HepG2 (cell line): ENCODE measurements around the gene PHF21B. TPM values are rescaled to one million over a fixed set of nuclear protein-coding genes. Genes with fewer than 3 reads are reported as not detected.

Experiments used
- ATAC-seq: fragments of 200-7000 bp; cut with Tn5 transposase; 3 replicates; pipeline ENCODE4 v1.9.1; 2020; ENCODE audit warnings: mild to moderate bottlenecking, moderate library complexity
- BruUV-seq: library from RNA; stranded (reverse); fragments of 400-500 nt; replicated peaks from 2 replicates; lab custom pipeline; 2021; lab: Mats Ljungman, UMichigan
- CTCF ChIA-PET: fragments of 300-600 bp; formaldehyde crosslinking; extraction: SDS; loops from one replicate; lab custom pipeline; 2021; ENCODE audit warnings: low total read pairs, inconsistent platforms, low intra/inter-chr PET ratio; lab: Yijun Ruan, JAX
- POLR2A ChIA-PET: fragments of 350-600 bp; sonication (Branson Sonifier 250); formaldehyde crosslinking; loops from one replicate; lab custom pipeline; 2020; ENCODE audit warnings: antibody characterized with exemption, inconsistent platforms; lab: Yijun Ruan, JAX
- DNase-seq: peaks from one replicate; pipeline ENCODE4 v3.0.0-alpha.2; 2015; ENCODE audit warnings: low spot score
- FAIRE-seq: peaks from 3 replicates; lab custom pipeline; 2011; peaks lifted over from hg19 to GRCh38; lab: Jason Lieb, UNC
- H2AFZ ChIP-seq: one replicate; pipeline ENCODE4 v1.6.1; 2011; ENCODE audit warnings: low read length, inconsistent platforms
- H3K27ac ChIP-seq: fragments of 300-600 bp; 3 replicates; pipeline ENCODE4 v1.8.0; 2011; ENCODE audit warnings: mixed run types, mild to moderate bottlenecking, mixed read lengths, low read length, inconsistent platforms; ENCODE audit not compliant: insufficient read depth; ENCODE audit errors: extremely low read length
- H3K27me3 ChIP-seq, 2 experiments: fragments of 200-600 bp in 1 of 2; 2 replicates in 1 of 2; 3 replicates in 1 of 2; pipeline versions ENCODE4 v1.6.0 to v1.8.0; 2011; ENCODE audit warnings: low read length in 2 of 2, mild to moderate bottlenecking in 2 of 2, moderate library complexity in 2 of 2, inconsistent platforms in 1 of 2; ENCODE audit not compliant: insufficient read depth in 2 of 2, control insufficient read depth in 1 of 2
- H3K36me3 ChIP-seq, 2 experiments: fragments of 200-600 bp in 1 of 2; replicated peaks in 1 of 2; 2 replicates in 1 of 2; 3 replicates in 1 of 2; pipeline versions ENCODE4 v1.5.1 to v1.8.0; 2011; ENCODE audit warnings: low read length in 2 of 2, inconsistent platforms in 1 of 2; ENCODE audit not compliant: insufficient read depth in 2 of 2, control insufficient read depth in 1 of 2
- H3K4me1 ChIP-seq: 2 replicates; pipeline ENCODE4 v1.5.1; 2012; ENCODE audit warnings: low read length, inconsistent platforms; ENCODE audit not compliant: insufficient read depth
- H3K4me2 ChIP-seq: 2 replicates; pipeline ENCODE4 v1.6.0; 2011; ENCODE audit warnings: low read depth, low read length, inconsistent platforms
- H3K4me3 ChIP-seq, 3 experiments: fragments of 200-600 bp in 1 of 3; sonication (generic), shearing (Covaris generic) in 1 of 3; replicated peaks in 1 of 3; 2 replicates each; pipeline ENCODE4 v1.5.1; 2011 to 2016; ENCODE audit warnings: low read length in 3 of 3, inconsistent platforms in 2 of 3, low read depth in 2 of 3, mild to moderate bottlenecking in 2 of 3, control low read depth in 1 of 3, mixed read lengths in 1 of 3; ENCODE audit not compliant: insufficient read depth in 1 of 3
- H3K79me2 ChIP-seq: one replicate; pipeline ENCODE4 v1.6.1; 2011; ENCODE audit warnings: low read length, inconsistent platforms; ENCODE audit not compliant: insufficient read depth
- H3K9ac ChIP-seq: 2 replicates; pipeline ENCODE4 v1.6.0; 2011; ENCODE audit warnings: mild to moderate bottlenecking, low read depth, low read length, inconsistent platforms; ENCODE audit not compliant: insufficient read depth
- H3K9me3 ChIP-seq: 2 replicates; pipeline ENCODE4 v1.5.1; 2012; ENCODE audit warnings: mild to moderate bottlenecking, low read length
- H4K20me1 ChIP-seq: 2 replicates; pipeline ENCODE4 v1.6.0; 2011; ENCODE audit warnings: inconsistent platforms, mild to moderate bottlenecking, low read length, moderate library complexity; ENCODE audit not compliant: insufficient read depth
- ATF7 ChIP-seq, 2 experiments: fragments of 450-650 bp in 1 of 2; sonication (generic) in 1 of 2; formaldehyde crosslinking in 1 of 2; IDR thresholded peaks; 2 replicates each; pipeline versions ENCODE4 v1.4.0 to v1.6.1; 2016 to 2020; ENCODE audit warnings: antibody characterized with exemption in 1 of 2, mild to moderate bottlenecking in 1 of 2, missing genetic modification reagents in 1 of 2
- CENPT ChIP-seq: sonication (generic); formaldehyde crosslinking; IDR thresholded peaks from 2 replicates; pipeline ENCODE4 v1.8.0; 2022; ENCODE audit warnings: low read depth, mild to moderate bottlenecking, moderate library complexity, missing genetic modification reagents
- CREB1 ChIP-seq, 2 experiments: fragments of 450-650 bp in 1 of 2; IDR thresholded peaks; 2 replicates each; pipeline ENCODE4 v1.6.1; 2016 to 2017; ENCODE audit warnings: control low read depth in 1 of 2, mild to moderate bottlenecking in 1 of 2, missing compliant biosample characterization in 1 of 2, missing genetic modification characterization in 1 of 2
- RFX3 ChIP-seq: IDR thresholded peaks from 2 replicates; pipeline ENCODE4 v1.6.1; 2016; ENCODE audit warnings: missing biosample characterization, missing genetic modification reagents
- TBP ChIP-seq: sonication (generic); formaldehyde crosslinking; IDR thresholded peaks from 2 replicates; pipeline ENCODE4 v1.5.0; 2020; ENCODE audit warnings: missing genetic modification reagents
- ZNF251 ChIP-seq: sonication (generic); formaldehyde crosslinking; IDR thresholded peaks from 2 replicates; pipeline ENCODE4 v1.9.0; 2021; ENCODE audit warnings: mild to moderate bottlenecking, missing genetic modification reagents
- ZNF263 ChIP-seq: sonication (generic); formaldehyde crosslinking; IDR thresholded peaks from 2 replicates; pipeline ENCODE4 v1.4.0; 2020; ENCODE audit warnings: missing genetic modification reagents
- ZNF629 ChIP-seq: sonication (generic); formaldehyde crosslinking; conservative IDR thresholded peaks from 2 replicates; pipeline ENCODE4 v1.5.0; 2020; ENCODE audit warnings: missing genetic modification reagents
- ZNF749 ChIP-seq: sonication (generic); formaldehyde crosslinking; IDR thresholded peaks from 2 replicates; pipeline ENCODE4 v1.8.0; 2022; ENCODE audit warnings: mild to moderate bottlenecking, missing genetic modification reagents, moderate library complexity, borderline replicate concordance
- WGBS: methylation state at CpG from one replicate; pipeline ENCODE4 v1.1.6; 2017; ENCODE audit warnings: low lambda C conversion rate; 5-methylcytosine and 5-hydroxymethylcytosine counted together
- in situ Hi-C: cut with HindIII; loops from 2 replicates; pipeline ENCODE4 v1.10.0; 2017; ENCODE audit warnings: low pct_unique_long_range_greater_than_20kb; ENCODE audit not compliant: extremely low pct_ligation_motif_present
- intact Hi-C: fragments of 100-400 bp; cut with micrococcal nuclease; formaldehyde crosslinking; loops from one replicate; pipeline ENCODE4 v1.10.0; 2022; ENCODE audit not compliant: unreplicated experiment
- polyA plus RNA-seq, 8 experiments: library from polyadenylated mRNA; depleted of rRNA in 3 of 8; stranded (reverse) in 7 of 8; unstranded in 1 of 8; fragments of >200 nt; fragmentation: Illumina TruSeq in 4 of 8; extraction: Trizol in 4 of 8; gene quantifications; 2 replicates each; pipeline versions ENCODE4 v1.2.1 to v1.2.3, GENCODE V29; 2011 to 2016; ENCODE audit warnings: low read depth in 4 of 8, missing spikeins in 1 of 8, mixed read lengths in 1 of 8; ENCODE audit not compliant: insufficient read depth in 1 of 8
- total RNA-seq, 5 experiments: library from RNA; depleted of rRNA; stranded (reverse); fragments of >200 nt; fragmentation: Illumina TruSeq; extraction: Trizol; gene quantifications; 2 replicates each; pipeline ENCODE4 v1.2.3, GENCODE V29; 2016; ENCODE audit warnings: low read depth in 1 of 5

PHF21B gene
- total and polyA plus RNA-seq, 2 of the 13 experiments (the other 11 are each of a cell fraction or from before 2014, with no cell fraction given): not detected

DNA sequence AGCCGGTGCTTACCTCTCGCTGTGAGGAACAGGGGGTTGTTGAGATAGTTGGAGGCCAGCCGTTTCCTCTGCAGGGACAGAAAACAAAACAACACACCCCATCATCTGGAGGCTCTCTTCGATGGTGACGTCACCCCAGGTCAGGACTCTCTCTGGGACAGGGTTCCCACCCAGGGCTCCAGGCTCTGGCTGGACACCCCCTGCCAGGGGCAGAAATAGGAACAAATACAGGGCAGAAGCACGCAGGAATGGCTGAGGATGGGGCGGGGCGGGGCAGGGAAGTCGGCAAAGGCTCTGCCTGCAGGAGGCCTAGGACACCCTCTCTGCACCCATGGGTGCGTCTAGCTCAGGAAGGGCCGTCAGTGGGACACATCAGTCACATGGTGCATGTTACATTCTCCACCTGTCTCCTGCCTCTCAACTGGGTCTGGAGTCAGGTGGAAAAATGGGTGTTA, 118.5 kb downstream of the PHF21B start:
- no TSS peak for BruUV-seq
- ChIA-PET CTCF (no interaction called here), POLR2A (no interaction called here)
- in situ Hi-C loops (no loop called here), intact Hi-C loops (no loop called here)
- H2AFZ ChIP-seq: no peak overlapping the region
- no peaks in the 10 kb centered on the region for H3K79me2 ChIP-seq
- H3K9me3 ChIP-seq: no peaks in the 10 kb centered on the region
- no peaks in the 10 kb centered on the region for H3K36me3 ChIP-seq
- no peak overlapping the region for H3K9ac ChIP-seq
- H4K20me1 ChIP-seq: no peaks in the 10 kb centered on the region
- H3K4me2 ChIP-seq: no peak overlapping the region
- H3K27ac ChIP-seq: no peak overlapping the region
- peaks cover 9 to 37% of the 10 kb centered on the region in 2 experiments; a peak in 4 of 5 replicates for H3K27me3 ChIP-seq
- DNase-seq (no peak), ATAC-seq (no peak), FAIRE-seq (no peak)
- H3K4me3 ChIP-seq: no peak overlapping the region
- H3K4me1 ChIP-seq: no peaks in the 10 kb centered on the region
- TF ChIP-seq CREB1 (IDR thresholded peaks at IDR 0.05) (peak; percentile 93), CREB1 (CRISPR knock-in tag; IDR thresholded peaks at IDR 0.05) (no peak), ATF7 (IDR thresholded peaks at IDR 0.05) (peak; percentile 96), ATF7 (CRISPR knock-in tag; IDR thresholded peaks at IDR 0.05) (no peak), TBP (CRISPR knock-in tag) (no peak)
- WGBS: 27% methylated on average over 7 of the region's 11 CpGs

DNA sequence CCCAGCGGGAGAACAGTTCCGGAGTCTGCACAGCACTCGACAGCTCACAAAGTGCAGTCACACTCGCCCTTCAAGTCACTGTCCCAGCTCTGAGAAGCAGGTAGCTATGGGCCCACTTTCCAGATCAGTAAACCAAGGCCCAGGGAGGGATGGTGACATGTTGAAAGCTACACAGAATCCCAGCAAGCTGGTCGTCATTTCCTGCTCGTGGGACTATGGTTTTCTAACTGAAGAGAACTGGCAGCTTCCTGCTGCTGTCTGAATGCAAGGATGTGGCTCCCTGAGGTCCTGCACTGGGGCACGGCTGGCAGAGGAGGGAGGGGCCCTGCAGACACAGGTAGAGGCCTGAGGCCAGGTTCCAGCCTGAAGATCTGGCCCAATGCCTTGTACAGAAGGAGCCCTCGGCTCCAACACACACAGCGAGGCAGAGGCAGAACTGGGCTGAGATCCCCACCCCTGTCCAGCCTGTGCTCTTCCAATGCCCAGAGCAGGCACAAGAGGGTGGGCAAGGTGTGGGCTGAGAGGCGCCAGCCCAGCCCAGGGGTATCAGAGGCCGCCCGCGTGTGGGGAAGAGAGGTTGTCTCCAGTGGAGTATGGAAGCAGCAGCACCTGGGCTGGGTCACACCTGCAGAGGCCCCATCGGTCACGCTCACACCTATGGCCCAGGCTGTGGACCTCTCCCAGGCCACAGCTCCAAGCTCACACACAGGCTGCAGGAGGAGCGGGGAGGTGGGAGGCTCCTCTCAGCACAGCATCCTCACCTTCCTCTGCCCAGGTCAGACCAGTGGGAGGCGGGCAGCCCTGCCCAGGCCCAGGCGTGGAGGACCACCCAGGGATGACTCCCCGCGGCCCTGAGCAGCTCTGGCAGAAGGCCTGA, 119.2 kb downstream of the PHF21B start:
- WGBS: 42% methylated on average over 7 of the region's 20 CpGs
- in situ Hi-C loops (no loop called here), intact Hi-C loops (no loop called here)
- Histone ChIP-seq H3K79me2 (no peaks in the 10 kb centered on the region), H3K4me3 (no peak overlapping the region), H4K20me1 (no peaks in the 10 kb centered on the region), H3K9me3 (no peaks in the 10 kb centered on the region), H3K36me3 (no peaks in the 10 kb centered on the region), H3K9ac (no peak overlapping the region), H3K27me3 (peaks cover 9 to 37% of the 10 kb centered on the region in 2 experiments; a peak in 4 of 5 replicates), H2AFZ (no peak overlapping the region), H3K4me1 (no peaks in the 10 kb centered on the region), H3K4me2 (no peak overlapping the region), H3K27ac (no peak overlapping the region)
- BruUV-seq: no TSS peak
- no peak for ATAC-seq
- CTCF ChIA-PET: no interaction called here
- no peak for FAIRE-seq
- DNase-seq: no peak
- TF ChIP-seq ZNF749 (CRISPR knock-in tag): no peak
- TF ChIP-seq RFX3 (CRISPR knock-in tag): no peak
- no peak for TF ChIP-seq CENPT (CRISPR knock-in tag)
- TF ChIP-seq ZNF251 (CRISPR knock-in tag): no peak
- TF ChIP-seq ZNF263 (CRISPR knock-in tag): peak; percentile 61
- peak; percentile 64 for TF ChIP-seq ZNF629
- POLR2A ChIA-PET: no interaction called here
